ENCODE data around the gene CACNA2D4. TPM values are rescaled to one million over a fixed set of nuclear protein-coding genes. Genes with fewer than 3 reads are reported as not detected.

CACNA2D4 gene
- total RNA-seq, 4 donors from 2014 or later, result 1.4 to 3.3 (median 3.0) TPM

DNA sequence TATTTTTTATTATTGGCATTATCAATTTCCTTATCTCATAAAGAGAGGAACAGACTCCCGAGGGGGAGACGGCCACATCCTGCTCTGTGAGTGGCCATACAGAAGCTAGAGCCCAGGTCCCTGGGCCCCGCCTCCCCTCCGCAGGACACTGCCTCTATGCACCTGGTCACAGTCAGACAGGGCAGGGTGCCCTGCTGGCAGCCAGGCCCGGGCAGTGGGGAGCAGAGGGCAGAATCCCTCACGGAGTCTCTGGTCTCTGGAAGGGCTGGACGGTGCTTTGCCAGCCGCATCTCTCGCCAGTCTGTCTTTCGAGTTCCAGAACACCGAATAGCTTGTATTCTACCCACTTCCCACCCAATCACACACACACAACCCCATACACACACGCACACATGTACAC, 16.4 kb upstream of the CACNA2D4 start:
- no peak overlapping the region for H3K4me3 ChIP-seq
- WGBS, 2 donors (ENCODE audit: low coverage in 1 of 2), result 100% methylated on average over 2 to 4 of the region's 12 CpGs
- H3K27ac ChIP-seq, result no peak overlapping the region
- no peak for TF ChIP-seq POLR2A (IDR thresholded peaks at IDR 0.05)
- TF ChIP-seq, protein P1, sequence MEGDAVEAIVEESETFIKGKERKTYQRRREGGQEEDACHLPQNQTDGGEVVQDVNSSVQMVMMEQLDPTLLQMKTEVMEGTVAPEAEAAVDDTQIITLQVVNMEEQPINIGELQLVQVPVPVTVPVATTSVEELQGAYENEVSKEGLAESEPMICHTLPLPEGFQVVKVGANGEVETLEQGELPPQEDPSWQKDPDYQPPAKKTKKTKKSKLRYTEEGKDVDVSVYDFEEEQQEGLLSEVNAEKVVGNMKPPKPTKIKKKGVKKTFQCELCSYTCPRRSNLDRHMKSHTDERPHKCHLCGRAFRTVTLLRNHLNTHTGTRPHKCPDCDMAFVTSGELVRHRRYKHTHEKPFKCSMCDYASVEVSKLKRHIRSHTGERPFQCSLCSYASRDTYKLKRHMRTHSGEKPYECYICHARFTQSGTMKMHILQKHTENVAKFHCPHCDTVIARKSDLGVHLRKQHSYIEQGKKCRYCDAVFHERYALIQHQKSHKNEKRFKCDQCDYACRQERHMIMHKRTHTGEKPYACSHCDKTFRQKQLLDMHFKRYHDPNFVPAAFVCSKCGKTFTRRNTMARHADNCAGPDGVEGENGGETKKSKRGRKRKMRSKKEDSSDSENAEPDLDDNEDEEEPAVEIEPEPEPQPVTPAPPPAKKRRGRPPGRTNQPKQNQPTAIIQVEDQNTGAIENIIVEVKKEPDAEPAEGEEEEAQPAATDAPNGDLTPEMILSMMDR (IDR thresholded peaks at IDR 0.05), result no peak
- TF ChIP-seq POLR2AphosphoS5 (IDR thresholded peaks at IDR 0.05), result no peak
- no peak for TF ChIP-seq EP300 (IDR thresholded peaks at IDR 0.05)
- ATAC-seq, result no peak
- H3K36me3 ChIP-seq, result peaks cover 0 to 16% of the 10 kb centered on the region in 2 donors
- no peaks in the 10 kb centered on the region for H3K27me3 ChIP-seq
- peaks cover 5 to 83% (median 24%) of the 10 kb centered on the region in 3 donors for H3K4me1 ChIP-seq
- H3K9me3 ChIP-seq, result no peaks in the 10 kb centered on the region

DNA sequence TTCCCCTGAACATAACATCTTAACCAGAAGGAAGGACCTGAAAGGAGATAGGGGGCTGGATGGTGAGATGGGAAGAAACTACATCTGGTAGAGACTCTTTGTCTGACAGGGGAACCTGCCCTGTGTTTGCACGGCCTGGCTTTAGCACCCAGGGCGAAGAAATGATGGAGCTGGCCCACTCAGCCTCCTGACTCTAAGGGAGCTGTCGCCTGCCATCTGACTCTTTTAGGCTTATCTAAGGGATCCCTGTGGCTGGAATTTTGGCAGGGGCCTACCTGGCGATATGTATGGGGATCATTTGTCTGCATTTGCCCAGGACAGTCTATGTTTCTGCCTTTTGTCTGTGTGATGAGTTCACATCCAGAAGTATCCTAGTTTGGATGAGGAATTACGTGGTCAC, 15.6 kb upstream of the CACNA2D4 start:
- Histone ChIP-seq H3K27ac (peak overlapping the region in 3 of 4 donors; percentile 38 to 65 (median 57)), H3K4me1 (peaks cover 0 to 79% (median 24%) of the 10 kb centered on the region in 3 donors)

DNA sequence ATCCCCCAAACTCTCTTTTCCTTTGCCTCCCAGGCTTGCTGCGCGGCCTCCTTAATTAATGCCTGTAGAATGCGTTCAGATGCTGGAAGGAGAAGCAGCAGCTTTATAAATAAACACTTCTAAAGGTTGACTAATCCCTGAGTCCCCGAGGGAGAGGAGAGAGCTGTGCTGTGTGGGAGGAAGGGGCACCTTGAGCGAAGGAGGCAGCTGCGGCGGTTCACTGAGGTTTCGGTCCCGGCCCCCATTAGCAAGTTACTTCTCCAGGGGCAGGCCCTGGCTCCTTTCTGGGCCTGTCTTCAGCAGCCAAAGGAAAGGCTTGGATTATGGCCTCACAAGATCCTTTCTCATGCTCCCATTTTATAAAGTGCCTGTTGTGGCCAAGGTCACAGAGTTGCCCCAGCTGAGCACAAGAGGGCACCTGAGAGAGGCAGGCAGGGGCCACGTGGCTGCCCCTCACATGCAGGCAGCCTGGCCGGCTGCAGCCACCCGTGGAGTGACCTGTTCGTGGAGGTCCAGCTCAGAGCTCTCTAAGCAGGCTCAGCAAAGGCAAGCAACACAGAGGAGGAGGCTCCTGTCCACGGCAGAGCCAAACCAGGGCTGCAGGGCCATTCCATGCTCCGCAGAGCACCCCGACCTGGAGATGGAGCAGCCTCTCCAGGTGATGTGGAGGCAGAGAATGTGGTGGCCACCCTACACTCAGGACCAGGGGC, 15.0 kb upstream of the CACNA2D4 start:
- 4 to 18% methylated on average over 4 to 7 of the region's 16 CpGs for WGBS, 2 donors (ENCODE audit: low coverage in 1 of 2)
- ATAC-seq, result no peak
- H3K4me1 ChIP-seq, result peaks cover 0 to 76% (median 24%) of the 10 kb centered on the region in 3 donors
- peaks cover 0 to 11% of the 10 kb centered on the region in 2 donors for H3K36me3 ChIP-seq
- H3K27ac ChIP-seq, result peak overlapping the region in 3 of 4 donors; percentile 38 to 65 (median 57)
- no peak for TF ChIP-seq POLR2AphosphoS5 (IDR thresholded peaks at IDR 0.05)
- TF ChIP-seq EP300 (IDR thresholded peaks at IDR 0.05), result no peak
- no peak for TF ChIP-seq POLR2A (IDR thresholded peaks at IDR 0.05)
- TF ChIP-seq, protein P1 (IDR thresholded peaks at IDR 0.05), result no peak
- H3K27me3 ChIP-seq, result no peaks in the 10 kb centered on the region
- H3K4me3 ChIP-seq, result no peak overlapping the region
- H3K9me3 ChIP-seq, result no peaks in the 10 kb centered on the region

More for the DNA sequence above, 15.6 kb upstream of the CACNA2D4 start:
- H3K27me3 ChIP-seq, result no peaks in the 10 kb centered on the region
- no peak overlapping the region for H3K4me3 ChIP-seq
- TF ChIP-seq, protein P1 (IDR thresholded peaks at IDR 0.05), result no peak
- TF ChIP-seq EP300 (IDR thresholded peaks at IDR 0.05), result no peak
- no peak for TF ChIP-seq POLR2A (IDR thresholded peaks at IDR 0.05)
- no peak for TF ChIP-seq POLR2AphosphoS5 (IDR thresholded peaks at IDR 0.05)
- H3K9me3 ChIP-seq, result no peaks in the 10 kb centered on the region
- ATAC-seq, result no peak
- peaks cover 0 to 16% of the 10 kb centered on the region in 2 donors for H3K36me3 ChIP-seq
- WGBS, 2 donors (ENCODE audit: low coverage in 1 of 2), result 54% methylated on average over 4 of the region's 5 CpGs; no CpG with 5 or more reads in 1 of the 2 donors

DNA sequence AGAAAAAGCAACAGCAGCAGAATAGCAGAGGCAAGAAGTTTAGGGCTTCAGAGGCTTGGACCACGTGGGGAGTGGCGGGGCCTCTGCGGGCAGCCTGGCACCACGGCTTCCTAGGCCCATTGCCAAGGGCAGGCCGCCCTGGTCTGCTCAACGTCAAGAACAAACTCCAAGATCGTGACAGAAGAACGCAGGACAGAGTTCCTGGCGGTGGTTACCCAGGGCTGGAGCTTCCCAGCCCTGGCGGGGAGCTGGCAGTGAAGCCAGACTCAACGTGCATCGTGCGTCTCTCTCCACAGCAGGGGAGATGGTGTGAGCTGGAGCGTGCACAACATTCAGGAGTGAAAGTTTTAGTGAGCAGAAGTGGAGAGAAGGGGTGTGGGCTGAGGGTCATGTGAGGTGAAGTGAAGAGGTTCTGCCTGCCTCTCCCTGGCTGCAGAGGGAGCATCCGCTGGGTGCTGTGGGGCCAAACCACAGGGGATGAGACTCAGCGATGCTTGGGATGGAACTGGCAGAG, 13.9 kb upstream of the CACNA2D4 start:
- Histone ChIP-seq H3K4me3 (no peak overlapping the region), H3K27ac (peak overlapping the region in 3 of 4 donors; percentile 55 to 72 (median 70)), H3K9me3 (no peaks in the 10 kb centered on the region), H3K4me1 (peaks cover 0 to 78% (median 34%) of the 10 kb centered on the region in 3 donors), H3K36me3 (no peaks in the 10 kb centered on the region), H3K27me3 (no peaks in the 10 kb centered on the region)
- TF ChIP-seq POLR2A (IDR thresholded peaks at IDR 0.05) (no peak), POLR2AphosphoS5 (IDR thresholded peaks at IDR 0.05) (peak; percentile 99)
- ATAC-seq, result peak; percentile 84
- 0 to 22% methylated on average over 1 to 6 of the region's 16 CpGs for whole genome bisulfite sequencing, 2 donors (ENCODE audit: low coverage in 1 of 2)

DNA sequence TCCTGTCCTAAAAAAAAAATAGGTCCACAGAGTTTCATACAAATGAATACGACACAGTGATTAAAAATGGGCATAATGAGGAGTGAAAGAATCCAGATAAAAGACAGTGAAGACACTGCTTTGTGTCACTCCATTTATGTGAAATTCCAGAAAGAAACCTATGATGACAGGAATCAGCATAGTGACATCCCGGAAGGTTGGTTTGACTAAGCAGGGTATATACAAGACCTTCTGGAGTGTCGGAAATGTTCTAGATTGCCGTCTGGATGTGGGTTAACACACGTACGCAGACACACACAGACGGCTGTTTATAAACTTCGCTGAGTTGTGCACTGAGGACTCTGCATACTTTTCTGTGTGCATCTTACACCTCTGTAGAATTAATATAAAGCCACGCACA, 13.2 kb upstream of the CACNA2D4 start:
- Histone ChIP-seq H3K27ac (peak overlapping the region in 2 of 4 donors; percentile 55 to 70), H3K9me3 (no peaks in the 10 kb centered on the region), H3K27me3 (no peaks in the 10 kb centered on the region), H3K4me3 (no peak overlapping the region), H3K36me3 (no peaks in the 10 kb centered on the region), H3K4me1 (peaks cover 0 to 78% (median 30%) of the 10 kb centered on the region in 3 donors)
- TF ChIP-seq POLR2A (IDR thresholded peaks at IDR 0.05) (no peak), POLR2AphosphoS5 (IDR thresholded peaks at IDR 0.05) (no peak), EP300 (IDR thresholded peaks at IDR 0.05) (no peak)
- TF ChIP-seq, protein P1 (IDR thresholded peaks at IDR 0.05), result no peak
- WGBS, 2 donors (ENCODE audit: low coverage in 1 of 2), result 68 to 89% methylated on average over 7 to 8 of the region's 9 CpGs
- ATAC-seq, result no peak

Data from gastroesophageal sphincter (tissue), 4 donors.